Ureter (tissue), 1 donor: Measurements from ENCODE around the gene ENOX1. TPM values are rescaled to one million over a fixed set of nuclear protein-coding genes. Genes with fewer than 3 reads are reported as not detected.
"Not testable (repeated sequence)": the region's sequence is repeated elsewhere in the genome, so short reads cannot be mapped to it uniquely, and the experiment has no call there.

Source experiments
- DNase-seq: peaks from one replicate; pipeline ENCODE4 v3.0.0-alpha.2; 2020; ENCODE audit warnings: low spot score
- total RNA-seq: library from RNA; stranded (reverse); gene quantifications from one replicate; pipeline ENCODE4 v1.2.4, GENCODE V29; 2023
- donor health status: DM: yes; HTN: yes; CAD: no.

Gene ENOX1
- total RNA-seq, 1 donor from 2014 or later = 7.1 TPM

DNA sequence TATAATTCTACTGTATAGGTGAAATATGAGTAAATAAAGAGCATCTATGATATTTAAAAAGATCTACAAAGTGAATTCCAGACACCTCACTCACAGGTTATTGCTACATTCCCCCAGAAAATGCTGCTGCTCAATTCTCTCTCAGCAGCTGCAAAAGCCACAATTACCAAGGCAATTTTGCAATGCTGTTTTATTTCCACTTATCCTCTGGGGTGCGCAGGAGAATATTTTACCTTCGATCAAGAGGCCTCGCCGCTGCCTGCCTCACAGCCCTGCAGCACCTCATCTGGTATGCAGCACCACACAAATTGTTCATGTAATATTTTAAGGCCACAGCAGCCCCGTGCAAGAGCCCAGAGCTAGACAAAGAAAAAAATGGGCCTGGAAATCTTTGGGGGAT, 430.2 kb downstream of the ENOX1 start:
- no peak for DNase-seq

GRCh38 chr13:43355774-43356173, 431.0 kb downstream of the ENOX1 start:
- no peak for DNase-seq

DNA sequence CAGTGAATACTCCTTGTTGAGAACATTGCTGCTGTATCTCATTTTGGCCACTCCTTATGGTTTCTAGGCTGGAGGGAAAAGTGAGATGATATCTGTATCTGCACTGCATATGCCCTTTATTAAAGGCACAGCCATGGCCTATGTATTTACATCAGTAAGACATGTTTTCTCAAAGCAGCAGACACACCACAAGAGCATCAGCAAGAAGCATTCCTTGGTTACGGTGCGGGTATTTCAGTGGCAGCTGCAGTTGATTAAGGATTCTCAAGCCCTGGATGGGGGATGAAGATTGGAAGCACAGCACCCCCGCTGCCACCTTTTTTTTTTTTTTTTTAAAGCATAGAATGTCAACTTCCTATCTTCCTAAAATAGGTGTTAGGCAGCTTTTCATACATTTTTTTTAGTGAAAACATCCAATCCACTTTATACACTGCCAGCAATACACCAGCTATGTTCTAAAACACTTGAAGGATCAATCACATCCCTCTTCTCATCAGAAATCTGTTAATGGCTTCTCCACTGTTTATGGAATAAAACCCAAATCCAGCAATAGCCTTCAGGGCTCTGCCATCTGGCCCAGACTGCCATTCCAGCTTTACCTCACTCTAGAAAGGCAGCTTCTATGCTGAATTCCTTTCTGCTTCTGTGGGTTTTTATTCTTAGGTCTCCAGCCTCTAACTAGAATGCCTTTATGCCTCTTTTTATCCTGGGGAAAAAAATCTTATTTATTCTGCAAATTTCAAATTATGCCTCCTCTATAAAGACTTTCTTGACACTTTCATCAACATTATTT, 432.4 kb downstream of the ENOX1 start:
- DNase-seq = no peak

DNA sequence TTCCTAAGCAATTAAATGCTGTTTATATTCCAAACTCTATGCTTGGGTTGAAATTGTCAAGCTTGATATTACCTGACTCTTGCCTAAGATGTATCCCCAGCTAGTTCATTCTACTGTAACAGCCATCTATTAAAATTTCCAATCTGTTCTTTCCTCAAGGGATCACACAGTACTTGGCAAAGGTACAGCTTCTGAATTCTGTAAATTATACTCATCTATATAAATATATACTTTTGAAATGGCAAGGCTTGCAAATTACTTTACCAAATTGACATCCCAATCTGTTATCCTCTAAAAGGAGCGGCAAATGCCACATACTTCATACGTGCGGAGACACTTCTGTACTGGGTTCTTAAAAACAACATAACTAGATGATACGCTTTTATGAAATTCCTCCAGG, 433.1 kb downstream of the ENOX1 start:
- no peak for DNase-seq

DNA sequence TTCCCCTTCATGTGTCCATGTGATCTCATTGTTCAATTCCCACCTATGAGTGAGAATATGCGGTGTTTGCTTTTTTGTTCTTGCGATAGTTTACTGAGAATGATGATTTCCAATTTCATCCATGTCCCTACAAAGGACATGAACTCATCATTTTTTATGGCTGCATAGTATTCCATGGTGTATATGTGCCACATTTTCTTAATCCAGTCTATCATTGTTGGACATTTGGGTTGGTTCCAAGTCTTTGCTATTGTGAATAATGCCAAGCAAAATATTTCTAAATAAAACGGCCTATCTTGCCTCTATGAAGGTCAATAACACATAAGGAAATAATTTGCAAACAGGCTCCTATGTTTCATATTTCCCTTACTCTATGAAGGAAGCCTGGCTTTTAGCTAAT, 435.2 kb downstream of the ENOX1 start:
- DNase-seq = not testable (repeated sequence)

- DNase-seq = no peak
Measured at GRCh38 chr13:43348397-43348796, 438.4 kb downstream of the ENOX1 start.

DNA sequence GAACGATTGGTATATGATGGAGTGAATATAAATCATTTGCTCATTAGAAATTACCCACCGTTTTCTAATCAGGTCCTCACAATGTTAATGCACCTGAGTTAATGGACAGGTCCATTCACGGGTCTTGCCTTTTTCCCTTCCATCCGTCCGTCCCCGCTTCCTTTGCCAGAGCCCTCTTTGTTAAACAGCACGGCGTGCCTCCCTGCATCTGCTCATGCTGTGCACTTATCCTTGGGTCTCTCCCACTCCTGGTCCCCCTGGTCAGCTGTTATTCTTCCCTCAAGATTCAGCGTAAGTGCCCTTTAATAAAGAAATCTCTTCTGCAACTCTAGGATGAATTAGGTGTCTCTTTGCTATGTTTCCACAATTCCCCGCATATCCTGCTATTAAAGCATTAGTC, 438.9 kb downstream of the ENOX1 start:
- no peak for DNase-seq

- no peak for DNase-seq
Measured at GRCh38 chr13:43346427-43346826, 440.3 kb downstream of the ENOX1 start.

DNA sequence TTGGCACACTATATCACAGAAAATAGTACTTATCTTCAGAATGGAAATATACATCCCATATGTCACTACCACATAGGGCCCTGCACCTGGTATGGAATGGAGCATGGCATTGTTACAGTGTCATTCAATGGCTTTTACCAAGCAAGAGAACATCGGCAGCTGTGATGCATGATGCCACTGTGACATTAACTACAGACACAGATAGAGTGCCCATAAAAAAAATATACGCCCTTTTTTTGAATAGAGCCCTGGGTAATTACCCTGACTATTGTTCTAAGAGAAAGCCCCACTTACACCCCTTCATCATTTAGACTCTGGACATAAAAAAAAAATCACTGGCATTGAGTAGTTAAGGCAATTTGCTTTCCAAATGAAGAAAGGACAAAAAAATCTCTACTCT, 443.1 kb downstream of the ENOX1 start:
- DNase-seq = no peak

- DNase-seq = no peak
Measured at GRCh38 chr13:43339805-43340550, 446.8 kb downstream of the ENOX1 start.

DNA sequence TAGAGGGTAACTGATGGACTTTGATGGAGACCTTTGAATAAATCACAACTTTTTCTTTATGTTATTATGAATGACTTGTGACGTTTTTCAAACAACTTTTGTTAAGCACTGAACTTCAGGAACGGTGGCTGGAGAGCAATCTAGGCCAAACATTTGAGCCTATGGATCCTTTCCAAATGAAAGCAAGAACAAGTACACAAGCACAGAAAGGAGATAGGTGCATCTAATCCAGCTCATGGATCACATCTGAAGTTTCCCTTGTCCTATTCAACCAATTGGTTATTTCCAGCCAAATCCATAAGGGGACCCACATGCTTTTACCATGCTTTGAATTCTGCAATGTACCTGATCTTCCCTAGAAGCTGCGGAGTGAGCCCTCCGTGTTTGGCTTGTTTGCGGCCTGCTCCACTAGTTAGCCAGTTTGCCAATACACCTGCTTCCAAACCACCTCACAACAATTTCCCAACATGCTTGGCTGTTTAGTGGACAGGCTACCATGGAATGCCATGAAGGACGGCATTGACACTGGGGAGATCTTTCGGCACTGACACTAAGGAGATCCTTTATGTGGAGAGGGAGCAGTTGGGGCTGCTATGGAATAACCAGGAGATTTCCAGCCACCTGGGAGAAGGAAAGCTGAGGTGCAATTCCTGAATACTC, 447.5 kb downstream of the ENOX1 start:
- DNase-seq = no peak

- no peak for DNase-seq
Measured at GRCh38 chr13:43335764-43336163, 451.0 kb downstream of the ENOX1 start.

DNA sequence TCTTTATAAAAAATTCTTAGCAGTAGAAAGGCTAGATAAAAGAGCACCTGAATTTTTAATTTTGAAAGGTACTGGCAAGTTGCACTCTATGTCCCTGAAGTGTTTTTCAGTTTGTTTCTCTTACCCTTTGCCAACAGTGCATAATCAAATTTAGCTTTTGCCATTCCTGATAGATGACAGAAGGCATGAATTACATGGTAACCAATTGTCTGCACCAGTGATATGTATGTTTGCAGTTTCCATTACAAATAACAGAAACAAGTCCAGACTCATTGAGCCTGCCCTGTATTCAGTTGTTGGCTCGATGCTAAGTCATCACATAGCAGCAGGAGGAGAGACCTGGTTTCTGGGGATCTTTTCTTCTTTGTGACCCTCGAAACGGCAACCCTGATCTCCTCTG, 453.6 kb downstream of the ENOX1 start:
- no peak for DNase-seq

DNA sequence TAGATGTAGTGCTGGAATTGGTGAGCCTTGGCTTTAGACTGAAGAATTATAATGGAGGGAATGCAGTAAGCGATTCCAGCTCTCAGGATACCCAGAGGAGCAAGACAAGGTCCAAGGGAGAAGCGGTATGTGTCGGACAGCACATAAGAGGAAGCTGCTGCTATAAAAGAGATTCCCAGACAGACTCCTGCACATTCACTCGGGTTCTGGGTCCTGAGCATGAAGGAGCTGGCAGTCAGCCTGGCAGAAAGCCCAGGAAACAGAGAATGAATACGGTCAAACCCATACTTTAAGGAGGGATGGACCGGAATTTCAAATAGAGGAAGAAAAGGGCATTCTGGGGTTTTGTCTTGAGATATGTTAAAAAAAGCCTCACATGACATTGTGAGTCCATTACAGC, 455.1 kb downstream of the ENOX1 start:
- no peak for DNase-seq

DNA sequence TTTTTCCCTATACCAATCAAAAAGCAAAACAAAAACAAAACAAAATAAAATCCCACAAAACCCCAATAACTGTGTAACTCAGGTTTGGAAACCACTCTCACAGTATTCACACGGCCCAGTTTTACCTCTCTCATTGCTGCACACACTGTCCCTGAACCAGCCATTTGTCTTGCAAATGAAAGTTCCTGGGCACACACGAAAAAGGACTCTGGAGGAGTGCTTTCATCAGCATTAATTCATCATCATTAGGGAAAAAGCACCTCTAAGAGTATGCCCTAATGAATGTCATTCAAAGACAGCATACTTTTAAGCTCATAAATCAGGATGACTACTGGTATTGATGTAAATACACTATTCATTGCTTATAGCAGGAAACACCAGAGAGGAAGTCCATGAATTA, 457.1 kb downstream of the ENOX1 start:
- DNase-seq = no peak

GRCh38 chr13:43328907-43329306, 457.9 kb downstream of the ENOX1 start:
- no peak for DNase-seq

DNA sequence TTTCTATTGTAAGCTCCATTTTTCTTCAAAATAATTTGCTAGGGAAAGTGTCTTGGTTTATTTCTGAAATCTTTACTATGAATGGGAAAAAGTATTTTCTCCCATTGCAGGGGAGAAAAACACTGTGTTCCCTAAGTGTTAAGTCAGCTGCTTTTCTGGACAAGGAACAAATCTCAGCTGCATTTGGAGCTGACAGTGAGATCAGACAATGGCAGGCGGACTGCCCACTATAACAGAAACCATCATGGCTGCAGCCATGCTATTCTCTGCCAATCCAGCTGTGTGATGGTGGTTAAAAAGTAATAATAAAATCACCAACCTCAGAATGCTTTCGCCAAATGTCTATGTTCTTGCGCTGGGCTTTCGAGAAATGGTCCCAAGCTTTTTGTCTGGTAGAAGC, 460.7 kb downstream of the ENOX1 start:
- DNase-seq = no peak

DNA sequence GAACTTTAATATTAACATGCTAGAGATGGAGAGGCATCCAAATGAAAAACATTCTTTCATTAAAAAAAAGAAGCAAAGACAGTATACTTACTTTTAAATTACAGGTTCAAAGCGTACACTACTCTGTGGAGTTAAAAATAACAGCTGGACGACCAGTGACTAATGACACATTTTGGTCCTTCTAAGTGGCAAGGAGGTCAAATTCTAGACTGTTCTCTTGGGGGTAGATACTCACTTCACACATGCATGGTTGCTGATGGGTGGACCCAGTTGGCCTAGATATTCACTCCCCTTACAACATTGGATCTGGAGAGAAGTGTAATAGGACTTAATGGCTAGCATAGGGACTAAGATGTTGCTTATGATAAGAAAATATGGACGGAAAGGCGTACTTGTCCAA, 461.1 kb downstream of the ENOX1 start:
- no peak for DNase-seq

- no peak for DNase-seq
Measured at GRCh38 chr13:43324129-43324528, 462.6 kb downstream of the ENOX1 start.

DNA sequence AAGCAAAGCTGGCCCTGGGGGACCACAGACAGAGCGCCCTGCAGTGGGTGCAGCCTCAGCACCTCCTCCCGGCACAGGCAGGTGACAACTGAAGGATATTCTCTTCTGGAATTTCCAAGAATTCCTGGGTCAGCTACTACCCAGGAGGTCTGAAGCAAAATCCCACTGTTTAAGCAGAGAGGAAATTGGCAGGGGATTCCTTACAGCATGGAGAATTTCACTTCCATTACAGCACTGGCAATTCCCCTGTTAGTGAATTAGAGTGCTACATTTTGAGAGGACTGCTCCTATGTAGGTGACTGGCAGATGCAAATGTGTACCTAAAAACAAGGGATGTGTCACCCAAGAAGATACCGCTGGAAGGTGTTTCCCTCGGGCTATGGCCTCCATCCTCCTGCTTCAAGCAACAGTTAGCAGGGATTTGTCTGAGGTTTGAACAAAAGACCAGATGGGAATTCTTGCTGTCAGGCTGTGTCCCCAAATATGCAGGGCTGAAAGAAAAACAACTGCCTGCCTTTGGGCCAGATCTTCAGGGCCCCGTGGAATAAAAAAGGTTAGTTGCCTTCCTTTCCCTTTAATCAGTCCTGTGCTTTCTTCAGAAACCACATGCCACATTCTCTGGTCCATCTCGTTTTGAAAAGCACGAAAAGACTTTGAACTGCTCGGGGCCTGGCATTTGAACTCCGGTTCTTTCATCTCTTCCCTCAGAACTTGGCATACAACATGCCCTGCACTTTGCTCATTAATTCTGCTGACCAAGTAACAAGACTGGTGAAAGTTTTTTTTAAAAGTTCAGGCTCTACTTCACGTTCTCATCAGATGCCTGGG, 466.9 kb downstream of the ENOX1 start:
- DNase-seq = no peak

DNA sequence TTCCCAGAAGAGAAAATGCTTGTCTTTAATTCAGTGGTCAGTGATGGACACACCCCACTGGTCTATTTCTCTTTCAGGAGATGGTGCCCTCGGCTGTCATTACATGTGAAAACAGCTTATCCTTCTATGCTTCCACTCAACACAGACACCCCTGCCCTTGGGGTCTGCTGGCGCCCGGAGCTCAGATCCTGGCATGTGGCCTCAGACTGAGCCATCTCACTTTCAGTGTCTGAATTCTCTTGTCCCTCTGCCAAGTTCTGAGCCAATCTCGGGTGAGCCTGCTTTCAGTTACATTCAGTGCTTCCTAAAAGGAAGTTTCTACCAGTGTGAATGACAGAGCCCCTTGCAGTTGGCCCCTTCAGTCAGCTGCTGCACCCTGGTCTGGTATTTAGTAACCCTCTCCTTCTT, 469.8 kb downstream of the ENOX1 start:
- DNase-seq = peak; percentile 55

DNA sequence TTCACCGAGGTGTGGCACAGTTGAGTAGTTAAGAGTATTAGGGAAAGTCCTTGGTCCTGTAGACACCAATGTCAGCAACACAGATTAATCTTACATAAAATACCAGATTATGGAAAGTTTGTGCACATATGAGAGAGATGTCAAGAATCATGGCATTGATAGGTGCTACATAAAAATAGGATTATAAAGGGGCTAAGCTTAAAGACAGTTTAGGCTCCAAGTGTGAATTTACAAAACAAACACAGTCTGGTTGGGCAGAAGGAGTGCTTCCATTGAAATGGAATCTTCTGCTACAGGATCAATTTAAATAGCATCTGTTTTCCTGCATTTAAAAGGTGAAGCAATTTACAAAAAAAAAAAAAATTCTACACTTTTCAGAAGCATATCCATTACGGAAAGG, 470.5 kb downstream of the ENOX1 start:
- no peak for DNase-seq
